Left lung (tissue), 10 donors: ENCODE results near the gene INHBE. TPM values are rescaled to one million over a fixed set of nuclear protein-coding genes. Genes with fewer than 3 reads are reported as not detected.

Experiments
- ATAC-seq: fragments of 200-7000 bp; cut with Tn5 transposase; one replicate; pipeline ENCODE4 v1.9.1; 2020; ENCODE audit warnings: moderate library complexity
- DNase-seq, 4 donors: peaks; one replicate each; pipeline ENCODE4 v3.0.0-alpha.2; 2013 to 2020
- H3K27ac ChIP-seq, 2 donors: fragments of 200-600 bp; sonication (generic) in 1 of 2; one replicate each; pipeline versions ENCODE4 v1.5.0 to v1.8.0; 2020 to 2021
- H3K27me3 ChIP-seq, 2 donors: fragments of 200-600 bp; sonication (generic) in 1 of 2; one replicate each; pipeline versions ENCODE4 v1.5.0 to v1.8.0; 2020 to 2021
- H3K36me3 ChIP-seq, 2 donors: fragments of 200-600 bp; sonication (generic) in 1 of 2; one replicate each; pipeline versions ENCODE4 v1.5.0 to v1.8.0; 2020 to 2021
- H3K4me1 ChIP-seq, 2 donors: fragments of 200-600 bp; one replicate each; pipeline ENCODE4 v1.8.0; 2021
- H3K4me3 ChIP-seq, 2 donors: fragments of 200-600 bp; sonication (generic) in 1 of 2; one replicate each; pipeline versions ENCODE4 v1.5.0 to v1.8.0; 2020 to 2021; ENCODE audit warnings: mild to moderate bottlenecking in 1 of 2
- H3K9me3 ChIP-seq, 2 donors: fragments of 200-600 bp; sonication (generic) in 1 of 2; one replicate each; pipeline versions ENCODE4 v1.5.0 to v1.8.0; 2020 to 2021
- intact Hi-C, 2 donors: fragments of 100-400 bp; cut with DNase I; formaldehyde crosslinking; loops; one replicate each; pipeline versions ENCODE4 v1.11.2 to v1.14.2; 2022
- polyA plus RNA-seq, 6 donors: library from polyadenylated mRNA; unstranded; fragments of 120-200 nt; gene quantifications; one replicate each; pipeline ENCODE4 v1.2.1, GENCODE V29; 2013; ENCODE audit not compliant: insufficient read length in 6 of 6
- total RNA-seq, 2 donors: library from RNA; stranded (reverse); fragmentation: NEBNext Ultra II Directional; extraction: Animal tissue kit (Norgen Biotek cat#: 25700); gene quantifications; one replicate each; pipeline ENCODE4 v1.2.1, GENCODE V29; 2021
- TF ChIP-seq, protein P1 (sequence below), 2 donors: fragments of 200-600 bp; sonication (generic) in 1 of 2; IDR thresholded peaks; one replicate each; pipeline versions ENCODE4 v1.5.0 to v1.8.0; 2021; ENCODE audit warnings: antibody characterized with exemption in 2 of 2
- donor health status: DM: no; HTN: yes; CAD: no.
- donor health status: DM: no; HTN: no; CAD: no.

The INHBE gene
- total and polyA plus RNA-seq, 8 donors: 0.52 to 1.4 (median 0.77) TPM; not detected in 1

GRCh38 chr12:57449375-57449774, 5.7 kb upstream of the INHBE start:
- intact Hi-C loops: no loop called here

DNA sequence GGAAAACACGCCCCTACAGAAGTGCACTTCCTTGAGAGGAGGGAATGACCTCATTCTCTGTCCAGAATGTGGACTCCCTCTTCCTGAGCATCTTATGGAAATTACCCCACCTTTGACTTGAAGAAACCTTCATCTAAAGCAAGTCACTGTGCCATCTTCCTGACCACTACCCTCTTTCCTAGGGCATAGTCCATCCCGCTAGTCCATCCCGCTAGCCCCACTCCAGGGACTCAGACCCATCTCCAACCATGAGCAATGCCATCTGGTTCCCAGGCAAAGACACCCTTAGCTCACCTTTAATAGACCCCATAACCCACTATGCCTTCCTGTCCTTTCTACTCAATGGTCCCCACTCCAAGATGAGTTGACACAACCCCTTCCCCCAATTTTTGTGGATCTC, 5.0 kb upstream of the INHBE start:
- intact Hi-C loops: loop anchor here in 1 of 2 donors (5.0 to 10.0 kb wide), 2 partner anchors 143 to 185 kb away; no protein-coding TSS in a partner anchor

More at GRCh38 chr12:57449375-57449774, 5.7 kb upstream of the INHBE start:
- TF ChIP-seq, protein P1, sequence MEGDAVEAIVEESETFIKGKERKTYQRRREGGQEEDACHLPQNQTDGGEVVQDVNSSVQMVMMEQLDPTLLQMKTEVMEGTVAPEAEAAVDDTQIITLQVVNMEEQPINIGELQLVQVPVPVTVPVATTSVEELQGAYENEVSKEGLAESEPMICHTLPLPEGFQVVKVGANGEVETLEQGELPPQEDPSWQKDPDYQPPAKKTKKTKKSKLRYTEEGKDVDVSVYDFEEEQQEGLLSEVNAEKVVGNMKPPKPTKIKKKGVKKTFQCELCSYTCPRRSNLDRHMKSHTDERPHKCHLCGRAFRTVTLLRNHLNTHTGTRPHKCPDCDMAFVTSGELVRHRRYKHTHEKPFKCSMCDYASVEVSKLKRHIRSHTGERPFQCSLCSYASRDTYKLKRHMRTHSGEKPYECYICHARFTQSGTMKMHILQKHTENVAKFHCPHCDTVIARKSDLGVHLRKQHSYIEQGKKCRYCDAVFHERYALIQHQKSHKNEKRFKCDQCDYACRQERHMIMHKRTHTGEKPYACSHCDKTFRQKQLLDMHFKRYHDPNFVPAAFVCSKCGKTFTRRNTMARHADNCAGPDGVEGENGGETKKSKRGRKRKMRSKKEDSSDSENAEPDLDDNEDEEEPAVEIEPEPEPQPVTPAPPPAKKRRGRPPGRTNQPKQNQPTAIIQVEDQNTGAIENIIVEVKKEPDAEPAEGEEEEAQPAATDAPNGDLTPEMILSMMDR (IDR thresholded peaks at IDR 0.05): no peak
- Histone ChIP-seq H3K4me3 (no peak overlapping the region), H3K4me1 (no peaks in the 10 kb centered on the region), H3K27ac (no peak overlapping the region), H3K9me3 (no peaks in the 10 kb centered on the region), H3K36me3 (no peaks in the 10 kb centered on the region), H3K27me3 (no peaks in the 10 kb centered on the region)
- DNase-seq (no peak), ATAC-seq (no peak)

DNA sequence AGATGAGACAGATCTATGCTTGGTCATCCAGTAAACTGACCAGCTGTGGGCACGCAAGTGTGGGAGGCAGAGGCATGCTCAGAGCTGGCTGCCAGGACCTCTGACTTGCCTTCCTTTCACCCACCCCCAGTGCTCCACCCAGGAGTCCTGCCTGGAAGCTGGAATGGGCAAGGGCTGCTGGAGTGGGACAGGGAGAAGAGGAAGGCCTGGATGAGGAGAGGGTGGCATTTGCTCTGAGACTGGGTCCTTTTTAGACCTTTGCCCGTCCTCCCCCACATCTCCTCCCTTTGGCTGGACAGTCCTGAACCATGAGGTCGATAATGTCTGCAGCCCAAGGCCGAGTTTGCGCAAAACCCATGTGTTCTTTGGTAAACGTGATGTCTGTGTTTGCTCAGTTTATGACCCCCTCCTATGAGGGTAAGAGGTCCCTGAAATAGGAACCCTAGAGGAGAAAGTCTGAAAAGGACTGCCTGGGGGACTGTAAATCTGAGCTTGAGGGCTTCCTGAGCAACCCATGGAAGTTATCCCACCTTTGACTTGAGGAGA, 3.8 kb upstream of the INHBE start:
- TF ChIP-seq, protein P1 (IDR thresholded peaks at IDR 0.05): no peak
- peaks cover 0 to 15% of the 10 kb centered on the region in 2 donors for H3K27me3 ChIP-seq
- H3K9me3 ChIP-seq: no peaks in the 10 kb centered on the region
- H3K4me3 ChIP-seq: no peak overlapping the region
- no peak for ATAC-seq
- no peak for DNase-seq
- intact Hi-C loops: loop anchor here in 1 of 2 donors (5.0 to 10.0 kb wide), 2 partner anchors 144 to 187 kb away; no protein-coding TSS in a partner anchor
- H3K27ac ChIP-seq: no peak overlapping the region
- no peaks in the 10 kb centered on the region for H3K4me1 ChIP-seq
- no peaks in the 10 kb centered on the region for H3K36me3 ChIP-seq

More for the DNA sequence above, 5.0 kb upstream of the INHBE start:
- TF ChIP-seq, protein P1 (IDR thresholded peaks at IDR 0.05): no peak
- Histone ChIP-seq H3K27me3 (peaks cover 0 to 2% of the 10 kb centered on the region in 2 donors), H3K4me3 (no peak overlapping the region), H3K36me3 (no peaks in the 10 kb centered on the region), H3K4me1 (no peaks in the 10 kb centered on the region), H3K27ac (no peak overlapping the region), H3K9me3 (no peaks in the 10 kb centered on the region)
- DNase-seq (no peak), ATAC-seq (no peak)

GRCh38 chr12:57452181-57452936, 2.7 kb upstream of the INHBE start:
- intact Hi-C loops: loop anchor here in 1 of 2 donors (5.0 to 10.0 kb wide), 2 partner anchors 145 to 188 kb away; no protein-coding TSS in a partner anchor

More at GRCh38 chr12:57452181-57452936, 2.7 kb upstream of the INHBE start:
- peaks cover 0 to 19% of the 10 kb centered on the region in 2 donors for H3K27me3 ChIP-seq
- no peaks in the 10 kb centered on the region for H3K4me1 ChIP-seq
- H3K9me3 ChIP-seq: no peaks in the 10 kb centered on the region
- H3K4me3 ChIP-seq: no peak overlapping the region
- ATAC-seq (peak; percentile 19), DNase-seq (no peak)
- H3K27ac ChIP-seq: no peak overlapping the region
- no peaks in the 10 kb centered on the region for H3K36me3 ChIP-seq
- TF ChIP-seq, protein P1 (IDR thresholded peaks at IDR 0.05): no peak
